Heart left ventricle (tissue), 16 donors: Measurements from ENCODE around the gene TSEN54. TPM values are rescaled to one million over a fixed set of nuclear protein-coding genes. Genes with fewer than 3 reads are reported as not detected.
A peak's percentile ranks its signal among the peaks of the same experiment; 100 is the strongest.

Experiments
- ATAC-seq, 4 donors: fragments of 200-7000 bp; cut with Tn5 transposase; one replicate each; pipeline ENCODE4 v1.9.1; 2020 to 2022; ENCODE audit warnings: moderate library complexity in 4 of 4, mild to moderate bottlenecking in 3 of 4, moderate number of reproducible peaks in 1 of 4
- DNase-seq, 5 donors: peaks; one replicate each; pipeline ENCODE4 v3.0.0-alpha.2; 2020
- H3K27ac ChIP-seq, 12 donors: fragments of 200-600 bp; sonication (generic) in 4 of 12; one replicate each; pipeline versions ENCODE4 v1.5.0 to v1.8.0; 2016 to 2022; ENCODE audit warnings: mild to moderate bottlenecking in 2 of 12
- H3K27me3 ChIP-seq, 9 donors: fragments of 200-600 bp; sonication (generic) in 2 of 9; one replicate each; pipeline versions ENCODE4 v1.5.1 to v1.8.0; 2016 to 2022; ENCODE audit warnings: mild to moderate bottlenecking in 3 of 9
- H3K36me3 ChIP-seq, 9 donors: fragments of 200-600 bp; sonication (generic) in 2 of 9; one replicate each; pipeline versions ENCODE4 v1.5.0 to v1.8.0; 2018 to 2022; ENCODE audit warnings: mild to moderate bottlenecking in 2 of 9
- H3K4me1 ChIP-seq, 12 donors: fragments of 200-600 bp; sonication (generic) in 4 of 12; one replicate each; pipeline versions ENCODE4 v1.5.0 to v1.8.0; 2016 to 2022; ENCODE audit warnings: mild to moderate bottlenecking in 3 of 12
- H3K4me3 ChIP-seq, 12 donors: fragments of 200-600 bp; sonication (generic) in 4 of 12; one replicate each; pipeline versions ENCODE4 v1.5.0 to v1.8.0; 2017 to 2022; ENCODE audit warnings: mild to moderate bottlenecking in 9 of 12, moderate library complexity in 4 of 12
- H3K9me3 ChIP-seq, 12 donors: fragments of 200-600 bp; sonication (generic) in 4 of 12; one replicate each; pipeline versions ENCODE4 v1.5.0 to v1.8.0; 2016 to 2022; ENCODE audit warnings: mild to moderate bottlenecking in 1 of 12
- POLR2A ChIP-seq, 2 donors: fragments of 450-650 bp; IDR thresholded peaks; one replicate each; pipeline ENCODE4 v1.6.1; 2017; ENCODE audit warnings: antibody characterized with exemption in 2 of 2, mild to moderate bottlenecking in 2 of 2, moderate library complexity in 2 of 2
- WGBS, 4 donors: extraction: QIAGEN DNeasy Blood & Tissue Kit in 2 of 4; methylation state at CpG; one replicate each; pipeline versions ENCODE4 v1.1.5 to v1.1.7; 2013 to 2018; 5-methylcytosine and 5-hydroxymethylcytosine counted together
- intact Hi-C, 10 donors: fragments of 100-400 bp; cut with DNase I; formaldehyde crosslinking; loops; one replicate each; pipeline versions ENCODE4 v1.11.1 to v1.14.2; 2022
- polyA plus RNA-seq, 2 donors: library from polyadenylated mRNA; stranded (reverse); fragments of 200-250 nt; gene quantifications; one replicate each; pipeline ENCODE4 v1.2.3, GENCODE V29; 2013
- total RNA-seq, 9 donors: library from RNA; depleted of rRNA in 2 of 9; stranded (reverse); fragments of >200 nt in 2 of 9; fragmentation: NEBNext Ultra II Directional in 3 of 9; extraction: Animal tissue kit (Norgen Biotek cat#: 25700) in 3 of 9; gene quantifications; one replicate each; pipeline versions ENCODE4 v1.1.0 to v1.2.4, GENCODE V29; 2016 to 2023
- TF ChIP-seq, protein P1 (sequence below), 12 donors: fragments of 200-600 bp; sonication (generic) in 4 of 12; IDR thresholded peaks; one replicate each; pipeline versions ENCODE4 v1.5.0 to v1.8.0; 2018 to 2022; ENCODE audit warnings: antibody characterized with exemption in 12 of 12, mild to moderate bottlenecking in 5 of 12
- donor health status: ischemic (EF 13 %, LVEDD 7.1; RV severe dilation, severe dysfunction).
- donor health status: healthy with polysubstance abuse.
- donor health status: DM: no; HTN: yes; CAD: no.
- donor health status: DM: no; HTN: no; CAD: no.
- donor health status: ischemic (EF 25% LVEDD 6.9; RV normal size, moderate dysfunction).
- donor health status: ischemic (EF 25% LVEDD 5.7; RV mildly dilated, moderate dysfunction).
- donor health status: healthy.
- donor health status: DM: yes; HTN: yes; CAD: no.
- donor health status: ischemic (EF 35%, LVEDD 5.7; RV mildly dilated, moderate dysfunction).
- donor health status: nonischemic (EF 11% LVEDD 7.7; RV severe dilation, severe dysfunction).
- donor health status: DM: yes; HTN: yes; CAD: no.
- donor health status: PGD.
- donor health status: ischemic (EF 29% LVEDD 5.4; RV normal size, mild dysfunction).
- donor health status: nonischemic (EF 23%, LVEDD 6.1; RV moderate dilation, normal function).

The TSEN54 gene
- total and polyA plus RNA-seq, 11 donors, result 4.0 to 12.4 (median 9.4) TPM

GRCh38 chr17:75492555-75493168 lies 23.7 kb upstream of the TSEN54 start:
- TF ChIP-seq, protein P1, sequence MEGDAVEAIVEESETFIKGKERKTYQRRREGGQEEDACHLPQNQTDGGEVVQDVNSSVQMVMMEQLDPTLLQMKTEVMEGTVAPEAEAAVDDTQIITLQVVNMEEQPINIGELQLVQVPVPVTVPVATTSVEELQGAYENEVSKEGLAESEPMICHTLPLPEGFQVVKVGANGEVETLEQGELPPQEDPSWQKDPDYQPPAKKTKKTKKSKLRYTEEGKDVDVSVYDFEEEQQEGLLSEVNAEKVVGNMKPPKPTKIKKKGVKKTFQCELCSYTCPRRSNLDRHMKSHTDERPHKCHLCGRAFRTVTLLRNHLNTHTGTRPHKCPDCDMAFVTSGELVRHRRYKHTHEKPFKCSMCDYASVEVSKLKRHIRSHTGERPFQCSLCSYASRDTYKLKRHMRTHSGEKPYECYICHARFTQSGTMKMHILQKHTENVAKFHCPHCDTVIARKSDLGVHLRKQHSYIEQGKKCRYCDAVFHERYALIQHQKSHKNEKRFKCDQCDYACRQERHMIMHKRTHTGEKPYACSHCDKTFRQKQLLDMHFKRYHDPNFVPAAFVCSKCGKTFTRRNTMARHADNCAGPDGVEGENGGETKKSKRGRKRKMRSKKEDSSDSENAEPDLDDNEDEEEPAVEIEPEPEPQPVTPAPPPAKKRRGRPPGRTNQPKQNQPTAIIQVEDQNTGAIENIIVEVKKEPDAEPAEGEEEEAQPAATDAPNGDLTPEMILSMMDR (IDR thresholded peaks at IDR 0.05), result no peak
- no peak for TF ChIP-seq POLR2A (IDR thresholded peaks at IDR 0.05)
- peaks cover 5 to 38% (median 25%) of the 10 kb centered on the region in 12 donors for H3K4me1 ChIP-seq
- no peaks in the 10 kb centered on the region for H3K27me3 ChIP-seq
- WGBS, 4 donors, result 87 to 93% (median 89%) methylated on average over 21 to 23 of the region's 23 CpGs
- H3K4me3 ChIP-seq, result no peak overlapping the region
- no peak overlapping the region for H3K27ac ChIP-seq
- ATAC-seq (no peak), DNase-seq (no peak)
- H3K9me3 ChIP-seq, result no peaks in the 10 kb centered on the region
- peaks cover 0 to 81% (median 66%) of the 10 kb centered on the region in 9 donors for H3K36me3 ChIP-seq
- intact Hi-C loops, result no loop called here

GRCh38 chr17:75493476-75494129 lies 22.7 kb upstream of the TSEN54 start:
- ATAC-seq (no peak), DNase-seq (peak in 1 of 5 donors; percentile 57)
- TF ChIP-seq, protein P1 (IDR thresholded peaks at IDR 0.05), result no peak
- no peak for TF ChIP-seq POLR2A (IDR thresholded peaks at IDR 0.05)
- Histone ChIP-seq H3K36me3 (peaks cover 0 to 89% (median 74%) of the 10 kb centered on the region in 9 donors), H3K9me3 (no peaks in the 10 kb centered on the region), H3K27ac (no peak overlapping the region), H3K4me3 (no peak overlapping the region), H3K4me1 (peaks cover 5 to 38% (median 20%) of the 10 kb centered on the region in 12 donors), H3K27me3 (no peaks in the 10 kb centered on the region)
- 92 to 96% (median 95%) methylated on average over 11 to 23 of the region's 23 CpGs for WGBS, 4 donors
- intact Hi-C loops, result no loop called here

DNA sequence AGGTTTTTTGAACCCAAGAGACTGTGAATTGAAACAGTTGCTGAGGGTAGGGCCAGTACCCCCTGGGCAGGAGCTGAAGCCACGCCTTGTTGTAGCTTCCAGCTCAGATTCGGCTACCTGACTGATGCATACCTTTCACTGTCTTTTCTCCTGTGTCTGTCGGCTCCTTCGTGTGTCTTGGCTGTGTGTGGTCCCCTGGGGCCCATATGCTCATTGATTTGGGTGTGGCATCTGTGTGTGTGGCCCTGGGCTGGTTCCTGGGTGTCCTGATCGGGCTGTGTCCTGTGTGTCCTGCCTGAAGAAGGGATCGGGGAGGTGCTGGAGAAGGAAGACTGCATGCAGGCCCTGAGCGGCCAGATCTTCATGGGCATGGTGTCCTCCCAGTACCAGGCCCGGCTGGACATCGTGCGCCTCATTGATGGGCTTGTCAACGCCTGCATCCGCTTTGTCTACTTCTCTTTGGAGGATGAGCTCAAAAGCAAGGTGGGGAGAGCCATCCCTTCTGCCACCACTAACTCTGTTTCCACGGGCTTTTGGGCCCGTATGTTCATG lies 21.9 kb upstream of the TSEN54 start:
- 79 to 89% (median 88%) methylated on average over 12 to 14 of the region's 14 CpGs for WGBS, 4 donors
- no peaks in the 10 kb centered on the region for H3K9me3 ChIP-seq
- H3K36me3 ChIP-seq, result peaks cover 0 to 94% (median 79%) of the 10 kb centered on the region in 9 donors
- H3K27ac ChIP-seq, result no peak overlapping the region
- intact Hi-C loops, result no loop called here
- no peaks in the 10 kb centered on the region for H3K27me3 ChIP-seq
- TF ChIP-seq POLR2A (IDR thresholded peaks at IDR 0.05), result no peak
- TF ChIP-seq, protein P1 (IDR thresholded peaks at IDR 0.05), result no peak
- no peak for DNase-seq
- no peak overlapping the region for H3K4me3 ChIP-seq
- peaks cover 5 to 40% (median 22%) of the 10 kb centered on the region in 12 donors for H3K4me1 ChIP-seq
- no peak for ATAC-seq

DNA sequence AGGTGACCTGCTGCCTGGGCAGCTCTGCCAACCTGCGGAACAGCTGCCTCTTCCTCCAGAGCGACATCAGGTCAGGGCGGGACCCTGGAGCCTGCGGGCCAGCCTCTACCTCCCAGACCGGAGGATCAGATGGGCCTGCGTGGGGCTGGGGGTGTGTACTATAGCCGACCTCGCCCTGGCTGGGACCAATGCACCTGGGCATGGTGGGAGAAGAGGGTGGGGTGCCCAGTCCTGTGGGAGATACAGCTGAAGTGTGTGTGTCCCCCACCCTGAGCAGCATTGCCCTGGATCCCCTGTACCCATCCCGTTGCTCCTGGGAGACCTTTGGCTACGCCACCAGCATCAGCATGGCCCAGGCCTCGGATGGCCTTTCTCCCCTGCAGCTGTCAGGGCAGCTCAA lies 20.3 kb upstream of the TSEN54 start:
- Histone ChIP-seq H3K27me3 (no peaks in the 10 kb centered on the region), H3K27ac (no peak overlapping the region), H3K36me3 (peaks cover 0 to 99% (median 90%) of the 10 kb centered on the region in 9 donors), H3K4me3 (no peak overlapping the region), H3K9me3 (no peaks in the 10 kb centered on the region), H3K4me1 (peaks cover 0 to 37% (median 15%) of the 10 kb centered on the region in 12 donors)
- intact Hi-C loops, result no loop called here
- DNase-seq (no peak), ATAC-seq (no peak)
- WGBS, 4 donors, result 93 to 99% (median 95%) methylated on average over 6 to 11 of the region's 11 CpGs
- TF ChIP-seq, protein P1 (IDR thresholded peaks at IDR 0.05), result no peak
- no peak for TF ChIP-seq POLR2A (IDR thresholded peaks at IDR 0.05)
